RWPE2 (cell line): Measurements from ENCODE around the gene NUDT22.
"Not testable (repeated sequence)": the region's sequence is repeated elsewhere in the genome, so short reads cannot be mapped to it uniquely, and the experiment has no call there.

Experiments
- ATAC-seq: fragments of 200-7000 bp; cut with Tn5 transposase; 3 replicates; pipeline ENCODE4 v1.9.1; 2021; ENCODE audit warnings: low read depth
- DNase-seq: peaks from one replicate; pipeline ENCODE4 v3.0.0-alpha.2; 2020; ENCODE audit warnings: low spot score
- H3K27ac ChIP-seq: fragments of 450-650 bp; 2 replicates; pipeline ENCODE4 v1.5.1; 2017; ENCODE audit warnings: mild to moderate bottlenecking; ENCODE audit not compliant: poor library complexity, severe bottlenecking
- H3K27me3 ChIP-seq: fragments of 250-450 bp; sonication (Bioruptor Pico); 2 replicates; pipeline ENCODE4 v1.5.1; 2021; ENCODE audit warnings: mild to moderate bottlenecking, moderate library complexity; ENCODE audit not compliant: insufficient read depth, poor library complexity, severe bottlenecking
- H3K36me3 ChIP-seq: fragments of 250-450 bp; sonication (Bioruptor Pico); 2 replicates; pipeline ENCODE4 v1.5.1; 2020; ENCODE audit warnings: low read depth, mild to moderate bottlenecking, moderate library complexity
- H3K4me1 ChIP-seq: fragments of 250-450 bp; sonication (Bioruptor Pico); 2 replicates; pipeline ENCODE4 v1.5.1; 2021; ENCODE audit warnings: mild to moderate bottlenecking, moderate library complexity; ENCODE audit not compliant: insufficient read depth, poor library complexity, severe bottlenecking
- H3K4me3 ChIP-seq: fragments of 250-450 bp; sonication (Bioruptor Pico); 2 replicates; pipeline ENCODE4 v1.5.1; 2021; ENCODE audit warnings: mild to moderate bottlenecking, moderate library complexity; ENCODE audit not compliant: severe bottlenecking
- H3K9me3 ChIP-seq: fragments of 250-450 bp; sonication (Bioruptor Pico); 2 replicates; pipeline ENCODE4 v1.5.1; 2021; ENCODE audit warnings: mild to moderate bottlenecking, moderate library complexity; ENCODE audit not compliant: severe bottlenecking
- TF ChIP-seq, protein P1 (sequence below): fragments of 450-650 bp; IDR thresholded peaks from one replicate; pipeline ENCODE4 v1.5.1; 2017; ENCODE audit warnings: mild to moderate bottlenecking, moderate library complexity; ENCODE audit not compliant: poor library complexity, severe bottlenecking

The NUDT22 gene

DNA sequence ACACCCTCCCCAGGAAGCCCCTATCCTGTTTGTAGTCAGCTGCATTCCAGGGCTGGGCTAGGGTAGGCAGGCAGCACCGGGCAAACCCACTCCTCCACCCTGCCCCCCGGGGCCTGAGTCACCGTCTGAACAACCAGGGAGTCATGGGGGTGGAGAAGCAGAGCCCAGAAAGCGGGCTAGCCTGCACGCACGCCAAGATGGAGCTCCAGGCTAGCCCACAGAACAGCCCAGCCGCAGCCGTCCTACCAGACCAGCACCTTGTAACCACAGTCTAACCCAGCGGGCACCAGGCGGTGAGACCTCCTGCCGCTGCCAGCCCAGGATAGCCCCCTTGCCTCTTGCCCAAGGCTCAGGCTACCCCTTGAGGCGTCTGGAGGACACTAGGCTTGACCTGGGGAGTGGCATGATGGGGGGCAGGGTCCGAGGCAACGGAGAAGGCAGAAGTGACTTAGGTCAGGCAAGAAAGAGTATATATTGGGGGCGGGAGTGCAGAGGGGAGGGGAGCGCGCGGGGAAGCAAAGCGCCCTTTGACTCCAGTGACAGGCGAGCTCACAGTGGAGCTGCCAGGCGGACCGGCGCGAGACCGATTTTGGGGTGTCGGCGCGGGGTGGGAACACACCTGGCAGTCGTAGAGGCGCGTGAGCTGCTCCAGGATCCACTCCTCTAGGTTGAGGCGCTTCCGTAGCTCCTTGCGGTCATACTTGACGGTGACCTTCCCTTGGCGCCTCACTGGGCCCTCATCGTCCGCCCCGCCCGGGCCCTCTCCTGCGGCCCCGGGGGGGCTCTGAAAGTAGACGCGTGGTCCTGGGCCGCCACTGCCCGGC is 19.9 kb downstream of the NUDT22 start:
- TF ChIP-seq, protein P1, sequence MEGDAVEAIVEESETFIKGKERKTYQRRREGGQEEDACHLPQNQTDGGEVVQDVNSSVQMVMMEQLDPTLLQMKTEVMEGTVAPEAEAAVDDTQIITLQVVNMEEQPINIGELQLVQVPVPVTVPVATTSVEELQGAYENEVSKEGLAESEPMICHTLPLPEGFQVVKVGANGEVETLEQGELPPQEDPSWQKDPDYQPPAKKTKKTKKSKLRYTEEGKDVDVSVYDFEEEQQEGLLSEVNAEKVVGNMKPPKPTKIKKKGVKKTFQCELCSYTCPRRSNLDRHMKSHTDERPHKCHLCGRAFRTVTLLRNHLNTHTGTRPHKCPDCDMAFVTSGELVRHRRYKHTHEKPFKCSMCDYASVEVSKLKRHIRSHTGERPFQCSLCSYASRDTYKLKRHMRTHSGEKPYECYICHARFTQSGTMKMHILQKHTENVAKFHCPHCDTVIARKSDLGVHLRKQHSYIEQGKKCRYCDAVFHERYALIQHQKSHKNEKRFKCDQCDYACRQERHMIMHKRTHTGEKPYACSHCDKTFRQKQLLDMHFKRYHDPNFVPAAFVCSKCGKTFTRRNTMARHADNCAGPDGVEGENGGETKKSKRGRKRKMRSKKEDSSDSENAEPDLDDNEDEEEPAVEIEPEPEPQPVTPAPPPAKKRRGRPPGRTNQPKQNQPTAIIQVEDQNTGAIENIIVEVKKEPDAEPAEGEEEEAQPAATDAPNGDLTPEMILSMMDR = no peak
- Histone ChIP-seq H3K27ac (peak overlapping the region; percentile 98), H3K4me1 (peaks cover 5% of the 10 kb centered on the region), H3K4me3 (peak overlapping the region; percentile 76), H3K9me3 (no peaks in the 10 kb centered on the region), H3K36me3 (peaks cover 30% of the 10 kb centered on the region), H3K27me3 (no peaks in the 10 kb centered on the region)
- DNase-seq (peak; percentile 99), ATAC-seq (peak; percentile 49)

DNA sequence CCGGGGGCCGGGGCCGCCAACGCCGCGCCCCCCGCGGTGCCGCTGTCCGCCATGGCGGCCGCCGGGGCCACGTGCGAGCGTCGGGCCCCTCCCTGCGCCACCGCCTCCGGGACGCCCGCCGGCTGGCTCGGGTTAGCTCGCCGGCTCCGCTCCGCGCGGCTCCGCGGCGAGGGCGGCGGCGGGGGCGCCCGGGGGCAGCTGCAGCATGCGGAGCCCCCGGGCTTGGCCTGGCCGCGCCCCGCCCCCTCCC is 20.5 kb downstream of the NUDT22 start:
- not testable (repeated sequence) for H3K27me3 ChIP-seq, H3K9me3 ChIP-seq, ATAC-seq, DNase-seq, H3K4me1 ChIP-seq
- H3K36me3 ChIP-seq = peaks cover 30% of the 10 kb centered on the region
- peak overlapping the region; percentile 76 for H3K4me3 ChIP-seq
- H3K27ac ChIP-seq = peak overlapping the region; percentile 98

DNA sequence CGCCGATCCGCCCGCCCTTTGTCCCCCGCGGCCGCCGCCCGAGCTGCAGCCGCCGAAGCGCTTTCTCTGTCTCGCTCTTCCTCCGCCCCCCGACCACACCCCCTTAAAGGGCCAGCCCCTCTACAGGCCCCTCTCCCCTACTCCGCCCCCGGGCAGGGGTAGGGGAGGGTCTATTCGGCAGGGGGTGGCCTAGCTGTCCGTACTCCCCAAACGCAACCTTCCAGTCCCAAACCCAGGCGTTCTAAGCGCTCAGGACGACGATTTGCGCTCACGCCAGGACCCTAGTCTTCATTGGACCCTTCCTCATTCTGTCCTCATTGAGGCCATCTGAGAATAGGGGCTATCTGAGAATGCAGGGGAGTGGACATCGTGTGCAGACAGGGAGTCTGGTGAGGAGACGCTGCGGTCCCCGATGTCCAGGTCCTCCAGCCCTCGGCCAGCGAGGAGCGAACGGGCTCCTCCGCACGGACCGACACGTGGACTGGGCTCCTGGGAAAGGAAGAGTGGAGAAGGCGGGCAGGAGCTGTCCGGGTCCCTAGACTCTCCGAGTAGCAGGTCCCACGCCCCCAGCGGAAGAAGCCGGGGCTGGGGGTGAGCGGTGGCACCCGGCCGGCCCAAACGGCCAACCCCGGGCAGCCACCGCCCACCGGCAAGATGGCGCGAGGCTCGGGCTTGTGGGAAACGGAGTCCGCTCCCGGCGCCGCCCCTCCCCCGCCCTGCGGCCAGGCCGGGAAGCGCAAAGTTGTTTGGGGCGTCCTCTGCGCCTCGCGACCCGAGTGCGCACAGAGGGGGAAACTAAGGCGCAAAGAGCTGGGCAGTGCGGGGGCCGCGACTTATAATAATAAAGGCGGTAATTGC is 21.0 kb downstream of the NUDT22 start, which contains the start of gene PPP1R14B:
TSS of gene PPP1R14B (minus strand) at position 73 of the 858 bp plus-strand sequence. CDS start 270 bp downstream, outside the sequence.
- DNase-seq = peak; percentile 92
- Histone ChIP-seq H3K9me3 (no peaks in the 10 kb centered on the region), H3K27ac (peak within 1 kb of the TSS; percentile 98), H3K4me3 (peak within 1 kb of the TSS; percentile 76), H3K27me3 (no peaks in the 10 kb centered on the region), H3K36me3 (peaks cover 30% of the 10 kb centered on the region), H3K4me1 (peaks cover 5% of the 10 kb centered on the region)
- TF ChIP-seq, protein P1 = peak; percentile 15
- peak; percentile 49 for ATAC-seq

DNA sequence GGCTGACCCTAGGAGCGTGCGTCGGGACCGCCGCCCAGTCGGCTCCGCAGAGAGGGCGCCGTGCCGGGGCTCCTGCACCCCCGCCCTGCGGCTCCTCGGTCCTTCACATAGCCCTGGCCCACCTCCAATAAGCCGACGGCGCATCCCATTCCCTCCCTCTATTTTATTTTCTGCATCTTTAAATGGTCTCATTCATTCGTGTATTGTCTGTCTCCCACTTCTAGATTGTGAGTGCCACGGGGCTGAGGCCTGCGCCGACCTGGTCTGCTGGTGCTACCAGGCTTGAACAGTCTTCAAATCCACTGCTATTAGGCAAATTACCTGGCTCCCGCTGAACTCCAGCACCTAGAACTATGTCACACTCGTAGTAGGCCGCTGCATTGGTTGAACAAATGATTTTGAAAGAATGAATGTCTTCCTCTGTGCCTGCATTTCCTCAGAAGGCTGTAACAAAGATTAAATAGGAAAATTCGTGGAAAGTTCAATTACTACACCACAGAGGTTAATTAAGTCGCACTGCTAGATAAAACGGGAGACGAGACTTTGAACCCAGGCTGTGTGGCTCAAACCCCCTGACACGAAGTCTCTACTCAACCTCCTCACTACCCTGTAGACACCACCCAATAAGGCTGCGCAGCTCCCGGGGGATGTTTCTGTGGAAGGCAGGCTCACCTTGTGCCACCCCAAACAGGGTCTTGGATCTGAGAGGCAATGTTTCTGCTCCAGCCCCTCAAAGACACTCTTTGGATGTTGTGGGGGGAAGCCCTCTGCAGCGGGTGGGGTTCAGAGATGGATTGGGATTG is 21.9 kb downstream of the NUDT22 start:
- H3K36me3 ChIP-seq = peaks cover 24% of the 10 kb centered on the region
- TF ChIP-seq, protein P1 = no peak
- peak overlapping the region; percentile 98 for H3K27ac ChIP-seq
- H3K4me1 ChIP-seq = peaks cover 4% of the 10 kb centered on the region
- H3K9me3 ChIP-seq = no peaks in the 10 kb centered on the region
- H3K4me3 ChIP-seq = peak overlapping the region; percentile 76
- H3K27me3 ChIP-seq = no peaks in the 10 kb centered on the region
- no peak for ATAC-seq
- DNase-seq = no peak

DNA sequence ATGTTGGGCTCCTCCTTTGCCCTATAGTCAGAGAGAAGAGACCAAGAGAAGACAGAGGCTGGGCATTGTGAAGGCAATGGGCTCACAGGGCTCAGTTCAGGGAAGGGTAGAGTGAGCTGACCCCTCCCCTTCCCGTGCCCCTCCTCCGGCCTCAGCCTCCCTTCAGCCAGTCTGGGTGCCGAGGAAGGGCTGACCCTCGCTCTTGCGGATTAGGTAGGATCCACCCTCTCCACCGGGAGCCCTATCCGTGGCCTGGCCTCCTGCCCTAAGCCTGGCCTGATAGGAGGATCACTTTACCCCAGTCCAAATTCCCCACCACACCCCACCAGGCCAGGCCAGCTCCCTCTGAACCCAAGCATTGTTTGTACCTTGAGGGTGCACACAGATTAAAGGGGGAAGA is 22.5 kb downstream of the NUDT22 start:
- Histone ChIP-seq H3K9me3 (no peaks in the 10 kb centered on the region), H3K27me3 (no peaks in the 10 kb centered on the region), H3K4me1 (peaks cover 8% of the 10 kb centered on the region), H3K27ac (peak overlapping the region; percentile 98), H3K4me3 (no peak overlapping the region), H3K36me3 (peaks cover 22% of the 10 kb centered on the region)
- TF ChIP-seq, protein P1 = no peak
- DNase-seq (no peak), ATAC-seq (no peak)
